A549 (cell line): ENCODE results near the gene ASTL. TPM values are rescaled to one million over a fixed set of nuclear protein-coding genes. Genes with fewer than 3 reads are reported as not detected.

Experiments used
- ATAC-seq, 2 experiments: fragments of 200-7000 bp in 1 of 2; fragments of >200 bp in 1 of 2; cut with Nextera tagmentation in 1 of 2; cut with Tn5 transposase in 1 of 2; 3 replicates each; pipeline versions ENCODE4 v1.8.0 to v1.9.1; 2018 to 2020; ENCODE audit warnings: mild to moderate bottlenecking in 1 of 2, moderate library complexity in 1 of 2
- CTCF ChIA-PET: fragments of 300-600 bp; sonication (Branson Sonifier 250); formaldehyde crosslinking; extraction: SDS; loops from one replicate; lab custom pipeline; 2021; ENCODE audit warnings: antibody characterized with exemption, inconsistent platforms; lab: Yijun Ruan, JAX
- POLR2A ChIA-PET: fragments of 350-600 bp; formaldehyde crosslinking; extraction: SDS; loops from one replicate; lab custom pipeline; 2021; ENCODE audit warnings: antibody characterized with exemption, inconsistent platforms; lab: Yijun Ruan, JAX
- DNase-seq, 2 experiments: peaks; one replicate each; pipeline versions ENCODE4 v3.0.0 to v3.0.0-alpha.2; 2011 to 2016; ENCODE audit warnings: low read depth in 1 of 2, low spot score in 1 of 2
- FAIRE-seq: peaks from 2 replicates; lab custom pipeline; 2011; peaks lifted over from hg19 to GRCh38; lab: Jason Lieb, UNC
- H3K27ac ChIP-seq, 2 experiments: fragments of >200 bp; sonication (Bioruptor Twin); formaldehyde crosslinking; 3 replicates each; pipeline ENCODE4 v1.5.1; 2016 to 2017
- H3K4me1 ChIP-seq: fragments of >200 bp; sonication (Bioruptor Twin); formaldehyde crosslinking; 3 replicates; pipeline ENCODE4 v1.6.1; 2016
- H3K4me2 ChIP-seq: fragments of >200 bp; sonication (Bioruptor Twin); formaldehyde crosslinking; 3 replicates; pipeline ENCODE4 v1.6.1; 2016
- H3K4me3 ChIP-seq: fragments of >200 bp; sonication (Bioruptor Twin); formaldehyde crosslinking; 3 replicates; pipeline ENCODE4 v1.5.1; 2016
- H3K9me3 ChIP-seq: fragments of >200 bp; sonication (Bioruptor Twin); formaldehyde crosslinking; 3 replicates; pipeline ENCODE4 v1.6.1; 2016
- CBX2 ChIP-seq: fragments of 200-600 bp; sonication (generic); IDR thresholded peaks from 2 replicates; pipeline ENCODE4 v1.6.1; 2016; ENCODE audit warnings: low read depth, mild to moderate bottlenecking, borderline replicate concordance
- CHD4 ChIP-seq: fragments of 200-600 bp; sonication (generic); IDR thresholded peaks from 2 replicates; pipeline ENCODE4 v1.6.1; 2016; ENCODE audit warnings: antibody characterized with exemption, mild to moderate bottlenecking, borderline replicate concordance
- E2F6 ChIP-seq: IDR thresholded peaks from 2 replicates; pipeline ENCODE4 v1.6.1; 2012; ENCODE audit warnings: low read depth, borderline replicate concordance
- EHMT2 ChIP-seq: fragments of 200-600 bp; sonication (generic); IDR thresholded peaks from 2 replicates; pipeline ENCODE4 v1.6.1; 2016; ENCODE audit warnings: antibody characterized with exemption, low read depth, mild to moderate bottlenecking, moderate library complexity
- ELK1 ChIP-seq: fragments of 150-350 bp; IDR thresholded peaks from 2 replicates; pipeline ENCODE4 v1.6.1; 2014; ENCODE audit warnings: low read depth, mild to moderate bottlenecking, low read length
- ESRRA ChIP-seq: fragments of 150-350 bp; IDR thresholded peaks from 2 replicates; pipeline ENCODE4 v1.6.1; 2014; ENCODE audit warnings: mild to moderate bottlenecking, low read length, borderline replicate concordance
- HOXA7 ChIP-seq: fragments of 250-450 bp; sonication (Bioruptor Pico); IDR thresholded peaks from 2 replicates; pipeline ENCODE4 v1.5.0; 2020; ENCODE audit warnings: mild to moderate bottlenecking, moderate library complexity
- JUN ChIP-seq, 2 experiments: fragments of >200 bp; sonication (Bioruptor Twin); formaldehyde crosslinking; IDR thresholded peaks; 2 replicates in 1 of 2; 3 replicates in 1 of 2; pipeline ENCODE4 v1.6.1; 2016 to 2017
- KDM5A ChIP-seq: fragments of 200-600 bp; sonication (generic); IDR thresholded peaks from 2 replicates; pipeline ENCODE4 v1.6.1; 2016; ENCODE audit warnings: antibody characterized with exemption, mild to moderate bottlenecking
- MAFK ChIP-seq: fragments of 450-650 bp; IDR thresholded peaks from 2 replicates; pipeline ENCODE4 v1.6.1; 2014; ENCODE audit not compliant: partially characterized antibody
- MAZ ChIP-seq: fragments of 150-350 bp; IDR thresholded peaks from 2 replicates; pipeline ENCODE4 v1.6.1; 2014; ENCODE audit warnings: antibody characterized with exemption, low read depth, low read length, borderline replicate concordance
- NPAS2 ChIP-seq: fragments of 250-450 bp; sonication (Bioruptor Pico); IDR thresholded peaks from 2 replicates; pipeline ENCODE4 v1.8.0; 2022; ENCODE audit warnings: mild to moderate bottlenecking, moderate library complexity, borderline replicate concordance
- POLR2A ChIP-seq: IDR thresholded peaks from 2 replicates; pipeline ENCODE4 v1.6.1; 2012; ENCODE audit warnings: mild to moderate bottlenecking, low read length
- RARB ChIP-seq: fragments of 250-450 bp; sonication (Bioruptor Pico); IDR thresholded peaks from 2 replicates; pipeline ENCODE4 v1.8.0; 2021; ENCODE audit warnings: mild to moderate bottlenecking, moderate library complexity
- RCOR1 ChIP-seq: fragments of 150-350 bp; IDR thresholded peaks from 2 replicates; pipeline ENCODE4 v1.6.1; 2014; ENCODE audit warnings: antibody characterized with exemption, low read length, low read depth
- TFCP2L1 ChIP-seq: fragments of 250-450 bp; sonication (Bioruptor Pico); IDR thresholded peaks from 2 replicates; pipeline ENCODE4 v1.5.0; 2021; ENCODE audit warnings: mild to moderate bottlenecking
- TP53 ChIP-seq: fragments of 250-450 bp; sonication (Bioruptor Pico); IDR thresholded peaks from 2 replicates; pipeline ENCODE4 v1.5.0; 2021; ENCODE audit warnings: mild to moderate bottlenecking, moderate library complexity
- ZC3H11A ChIP-seq: fragments of 450-650 bp; IDR thresholded peaks from 2 replicates; pipeline ENCODE4 v1.6.1; 2014; ENCODE audit warnings: antibody characterized with exemption, mild to moderate bottlenecking
- WGBS: methylation state at CpG from one replicate; pipeline ENCODE4 v1.1.6; 2017; ENCODE audit errors: missing lambda C conversion rate; 5-methylcytosine and 5-hydroxymethylcytosine counted together
- polyA plus RNA-seq, 4 experiments: library from polyadenylated mRNA; depleted of rRNA in 3 of 4; stranded (reverse); fragments of >200 nt; fragmentation: RNase III in 1 of 4; extraction: RNeasy Plus Mini Kit Qiagen cat#74134 plus additional on column Dnase treatment in 1 of 4; gene quantifications; 2 replicates in 3 of 4; 3 replicates in 1 of 4; pipeline ENCODE4 v1.2.3, GENCODE V29; 2011 to 2017
- TF ChIP-seq, protein P1 (sequence below): fragments of >200 bp; sonication (Bioruptor Twin); formaldehyde crosslinking; IDR thresholded peaks from 3 replicates; pipeline ENCODE4 v1.5.1; 2016
- TF ChIP-seq, protein P2 (sequence below): fragments of 200-600 bp; sonication (generic); IDR thresholded peaks from 2 replicates; pipeline ENCODE4 v1.6.1; 2016; ENCODE audit warnings: antibody characterized with exemption, mild to moderate bottlenecking, moderate library complexity

The ASTL gene
- polyA plus RNA-seq, 2 of the 4 experiments (the other 2 are of a cell fraction), result not detected

GRCh38 chr2:96109361-96109680 is 29.0 kb downstream of the ASTL start (continued):
- no peak for TF ChIP-seq CBX2
- no peak for TF ChIP-seq POLR2A
- no peak for TF ChIP-seq TP53 (CRISPR knock-in tag)
- no peak for TF ChIP-seq E2F6
- no peak for TF ChIP-seq CHD4
- TF ChIP-seq MAFK, result no peak

GRCh38 chr2:96108541-96109360 is 29.6 kb downstream of the ASTL start:
- FAIRE-seq (no peak), DNase-seq (no peak), ATAC-seq (no peak)
- ChIA-PET POLR2A (no interaction called here), CTCF (interaction anchor here (1.0 to 15.3 kb wide), 7 partner anchors 6 to 116 kb away, joined by 3 to 126 read pairs (median 6); partner anchors contain the start of gene ADRA2B)
- Histone ChIP-seq H3K4me2 (no peak overlapping the region), H3K4me3 (no peak overlapping the region), H3K4me1 (no peaks in the 10 kb centered on the region), H3K27ac (no peak overlapping the region), H3K9me3 (peaks cover 12% of the 10 kb centered on the region)
- 70% methylated on average over 13 of the region's 17 CpGs for WGBS
- no peak for TF ChIP-seq HOXA7 (CRISPR knock-in tag)
- TF ChIP-seq, all 56 proteins: peak for 0

GRCh38 chr2:96108151-96108540 is 30.2 kb downstream of the ASTL start:
- WGBS, result 56% methylated on average over 4 of the region's 5 CpGs
- no peak overlapping the region for H3K4me3 ChIP-seq
- TF ChIP-seq JUN (IDR thresholded peaks at IDR 0.05), result no peak
- DNase-seq (no peak), FAIRE-seq (no peak), ATAC-seq (no peak)
- H3K4me2 ChIP-seq, result no peak overlapping the region
- no peaks in the 10 kb centered on the region for H3K4me1 ChIP-seq
- peaks cover 12% of the 10 kb centered on the region for H3K9me3 ChIP-seq
- no peak overlapping the region for H3K27ac ChIP-seq
- CTCF ChIA-PET, result interaction anchor here (1.0 to 15.3 kb wide), 6 partner anchors 6 to 115 kb away, joined by 3 to 126 read pairs (median 4); partner anchors contain the start of gene ADRA2B
- POLR2A ChIA-PET, result no interaction called here

DNA sequence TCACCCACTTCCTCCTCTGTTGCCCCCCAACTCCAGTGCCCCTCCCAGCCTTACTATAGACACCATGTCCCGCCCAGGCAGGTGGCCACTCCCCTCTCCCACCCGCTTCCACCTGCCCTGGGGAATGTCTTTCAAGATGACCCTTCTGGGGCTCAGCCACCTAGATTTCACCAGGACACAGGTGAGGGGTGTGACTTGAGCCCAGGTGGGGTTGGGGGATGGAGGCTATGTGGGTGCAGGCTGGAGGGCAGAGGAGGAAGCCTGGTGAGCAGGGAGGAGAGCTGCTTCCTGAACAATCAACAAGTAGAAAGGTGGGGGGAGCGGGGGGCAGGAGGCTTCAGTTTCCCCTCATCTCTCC is 30.6 kb downstream of the ASTL start:
- peaks cover 12% of the 10 kb centered on the region for H3K9me3 ChIP-seq
- FAIRE-seq (no peak), DNase-seq (no peak), ATAC-seq (no peak)
- no peak overlapping the region for H3K4me3 ChIP-seq
- 64% methylated on average over 1 of the region's 3 CpGs for whole genome bisulfite sequencing
- ChIA-PET CTCF (interaction anchor here (0.7 to 15.3 kb wide), 4 partner anchors 7 to 85 kb away, joined by 3 to 126 read pairs (median 5); partner anchors contain the start of gene ADRA2B), POLR2A (no interaction called here)
- no peaks in the 10 kb centered on the region for H3K4me1 ChIP-seq
- TF ChIP-seq RARB, result no peak
- no peak for TF ChIP-seq ELK1
- no peak for TF ChIP-seq NPAS2
- no peak for TF ChIP-seq TP53 (CRISPR knock-in tag)
- no peak for TF ChIP-seq KDM5A
- TF ChIP-seq ZC3H11A, result no peak
- no peak for TF ChIP-seq MAZ
- no peak for TF ChIP-seq ESRRA
- TF ChIP-seq, protein P1, sequence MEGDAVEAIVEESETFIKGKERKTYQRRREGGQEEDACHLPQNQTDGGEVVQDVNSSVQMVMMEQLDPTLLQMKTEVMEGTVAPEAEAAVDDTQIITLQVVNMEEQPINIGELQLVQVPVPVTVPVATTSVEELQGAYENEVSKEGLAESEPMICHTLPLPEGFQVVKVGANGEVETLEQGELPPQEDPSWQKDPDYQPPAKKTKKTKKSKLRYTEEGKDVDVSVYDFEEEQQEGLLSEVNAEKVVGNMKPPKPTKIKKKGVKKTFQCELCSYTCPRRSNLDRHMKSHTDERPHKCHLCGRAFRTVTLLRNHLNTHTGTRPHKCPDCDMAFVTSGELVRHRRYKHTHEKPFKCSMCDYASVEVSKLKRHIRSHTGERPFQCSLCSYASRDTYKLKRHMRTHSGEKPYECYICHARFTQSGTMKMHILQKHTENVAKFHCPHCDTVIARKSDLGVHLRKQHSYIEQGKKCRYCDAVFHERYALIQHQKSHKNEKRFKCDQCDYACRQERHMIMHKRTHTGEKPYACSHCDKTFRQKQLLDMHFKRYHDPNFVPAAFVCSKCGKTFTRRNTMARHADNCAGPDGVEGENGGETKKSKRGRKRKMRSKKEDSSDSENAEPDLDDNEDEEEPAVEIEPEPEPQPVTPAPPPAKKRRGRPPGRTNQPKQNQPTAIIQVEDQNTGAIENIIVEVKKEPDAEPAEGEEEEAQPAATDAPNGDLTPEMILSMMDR, result no peak
- TF ChIP-seq RCOR1, result no peak
- TF ChIP-seq JUN (IDR thresholded peaks at IDR 0.05), result no peak
- no peak for TF ChIP-seq TFCP2L1
- no peak for TF ChIP-seq EHMT2
- TF ChIP-seq, protein P2, sequence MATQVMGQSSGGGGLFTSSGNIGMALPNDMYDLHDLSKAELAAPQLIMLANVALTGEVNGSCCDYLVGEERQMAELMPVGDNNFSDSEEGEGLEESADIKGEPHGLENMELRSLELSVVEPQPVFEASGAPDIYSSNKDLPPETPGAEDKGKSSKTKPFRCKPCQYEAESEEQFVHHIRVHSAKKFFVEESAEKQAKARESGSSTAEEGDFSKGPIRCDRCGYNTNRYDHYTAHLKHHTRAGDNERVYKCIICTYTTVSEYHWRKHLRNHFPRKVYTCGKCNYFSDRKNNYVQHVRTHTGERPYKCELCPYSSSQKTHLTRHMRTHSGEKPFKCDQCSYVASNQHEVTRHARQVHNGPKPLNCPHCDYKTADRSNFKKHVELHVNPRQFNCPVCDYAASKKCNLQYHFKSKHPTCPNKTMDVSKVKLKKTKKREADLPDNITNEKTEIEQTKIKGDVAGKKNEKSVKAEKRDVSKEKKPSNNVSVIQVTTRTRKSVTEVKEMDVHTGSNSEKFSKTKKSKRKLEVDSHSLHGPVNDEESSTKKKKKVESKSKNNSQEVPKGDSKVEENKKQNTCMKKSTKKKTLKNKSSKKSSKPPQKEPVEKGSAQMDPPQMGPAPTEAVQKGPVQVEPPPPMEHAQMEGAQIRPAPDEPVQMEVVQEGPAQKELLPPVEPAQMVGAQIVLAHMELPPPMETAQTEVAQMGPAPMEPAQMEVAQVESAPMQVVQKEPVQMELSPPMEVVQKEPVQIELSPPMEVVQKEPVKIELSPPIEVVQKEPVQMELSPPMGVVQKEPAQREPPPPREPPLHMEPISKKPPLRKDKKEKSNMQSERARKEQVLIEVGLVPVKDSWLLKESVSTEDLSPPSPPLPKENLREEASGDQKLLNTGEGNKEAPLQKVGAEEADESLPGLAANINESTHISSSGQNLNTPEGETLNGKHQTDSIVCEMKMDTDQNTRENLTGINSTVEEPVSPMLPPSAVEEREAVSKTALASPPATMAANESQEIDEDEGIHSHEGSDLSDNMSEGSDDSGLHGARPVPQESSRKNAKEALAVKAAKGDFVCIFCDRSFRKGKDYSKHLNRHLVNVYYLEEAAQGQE, result no peak
- no peak overlapping the region for H3K4me2 ChIP-seq
- H3K27ac ChIP-seq, result no peak overlapping the region
